ENCODE measurements around the gene ZGLP1.
A peak's percentile ranks its signal among the peaks of the same experiment; 100 is the strongest.

The ZGLP1 gene

GRCh38 chr19:10316229-10317044 lies 6.8 kb upstream of the ZGLP1 start:
- no peak overlapping the region; the same call in 1 of the 2 replicates for H3K4me3 ChIP-seq (ENCODE audit: low read depth, low read length)
- TF ChIP-seq, protein P1, sequence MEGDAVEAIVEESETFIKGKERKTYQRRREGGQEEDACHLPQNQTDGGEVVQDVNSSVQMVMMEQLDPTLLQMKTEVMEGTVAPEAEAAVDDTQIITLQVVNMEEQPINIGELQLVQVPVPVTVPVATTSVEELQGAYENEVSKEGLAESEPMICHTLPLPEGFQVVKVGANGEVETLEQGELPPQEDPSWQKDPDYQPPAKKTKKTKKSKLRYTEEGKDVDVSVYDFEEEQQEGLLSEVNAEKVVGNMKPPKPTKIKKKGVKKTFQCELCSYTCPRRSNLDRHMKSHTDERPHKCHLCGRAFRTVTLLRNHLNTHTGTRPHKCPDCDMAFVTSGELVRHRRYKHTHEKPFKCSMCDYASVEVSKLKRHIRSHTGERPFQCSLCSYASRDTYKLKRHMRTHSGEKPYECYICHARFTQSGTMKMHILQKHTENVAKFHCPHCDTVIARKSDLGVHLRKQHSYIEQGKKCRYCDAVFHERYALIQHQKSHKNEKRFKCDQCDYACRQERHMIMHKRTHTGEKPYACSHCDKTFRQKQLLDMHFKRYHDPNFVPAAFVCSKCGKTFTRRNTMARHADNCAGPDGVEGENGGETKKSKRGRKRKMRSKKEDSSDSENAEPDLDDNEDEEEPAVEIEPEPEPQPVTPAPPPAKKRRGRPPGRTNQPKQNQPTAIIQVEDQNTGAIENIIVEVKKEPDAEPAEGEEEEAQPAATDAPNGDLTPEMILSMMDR (IDR thresholded peaks at IDR 0.05; ENCODE audit: low read depth, low read length), result no peak

GRCh38 chr19:10315335-10316214 lies 6.0 kb upstream of the ZGLP1 start, which contains the start of gene FDX2:
FDX2 (minus strand) TSS chr19:10316015; CDS start chr19:10315996, 19 bp downstream.
- TF ChIP-seq, protein P1 (IDR thresholded peaks at IDR 0.05; ENCODE audit: low read depth, low read length), result no peak
- peak within 1 kb of the TSS; percentile 77 for H3K4me3 ChIP-seq (ENCODE audit: low read depth, low read length)

GRCh38 chr19:10306327-10306726 lies 3.3 kb downstream of the ZGLP1 start:
- H3K4me3 ChIP-seq (ENCODE audit: low read depth, low read length), result no peak overlapping the region

DNA sequence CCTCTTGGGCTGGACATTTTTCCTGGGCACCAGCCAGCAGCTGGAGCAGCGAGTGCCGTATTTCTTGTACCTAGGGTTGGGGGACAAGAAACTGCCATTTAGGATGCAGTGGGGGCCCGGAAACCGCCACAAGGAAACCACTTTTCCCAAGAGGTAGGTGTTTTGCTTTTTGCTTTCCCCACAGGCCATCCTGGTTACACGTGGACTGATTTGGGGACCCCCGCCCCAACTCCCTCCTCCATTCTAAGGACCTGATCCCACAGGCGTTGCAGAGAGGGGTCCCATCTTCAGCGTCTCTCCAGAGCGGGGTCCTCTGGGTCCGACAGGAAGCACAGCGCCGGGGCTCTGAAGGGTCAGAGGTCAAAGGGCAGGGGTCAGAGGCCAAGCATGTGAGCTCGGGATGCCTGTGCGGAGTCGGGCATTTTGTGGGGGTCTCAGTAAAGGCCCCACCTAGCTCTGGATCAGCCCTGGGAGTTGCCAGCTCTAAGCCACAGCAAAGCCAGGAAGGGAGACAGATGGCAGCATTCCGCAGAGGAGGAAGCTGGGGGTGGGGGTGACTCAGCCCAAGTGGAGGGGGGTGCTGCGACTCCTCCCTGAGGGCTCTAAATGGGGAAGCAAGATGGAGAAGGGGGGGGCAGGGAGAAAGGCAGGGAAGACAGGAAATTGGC lies 4.3 kb downstream of the ZGLP1 start:
- no peak overlapping the region for H3K4me3 ChIP-seq (ENCODE audit: low read depth, low read length)
- TF ChIP-seq, protein P1 (IDR thresholded peaks at IDR 0.05; ENCODE audit: low read depth, low read length), result no peak

More at GRCh38 chr19:10306327-10306726, 3.3 kb downstream of the ZGLP1 start:
- TF ChIP-seq, protein P1 (IDR thresholded peaks at IDR 0.05; ENCODE audit: low read depth, low read length), result no peak

DNA sequence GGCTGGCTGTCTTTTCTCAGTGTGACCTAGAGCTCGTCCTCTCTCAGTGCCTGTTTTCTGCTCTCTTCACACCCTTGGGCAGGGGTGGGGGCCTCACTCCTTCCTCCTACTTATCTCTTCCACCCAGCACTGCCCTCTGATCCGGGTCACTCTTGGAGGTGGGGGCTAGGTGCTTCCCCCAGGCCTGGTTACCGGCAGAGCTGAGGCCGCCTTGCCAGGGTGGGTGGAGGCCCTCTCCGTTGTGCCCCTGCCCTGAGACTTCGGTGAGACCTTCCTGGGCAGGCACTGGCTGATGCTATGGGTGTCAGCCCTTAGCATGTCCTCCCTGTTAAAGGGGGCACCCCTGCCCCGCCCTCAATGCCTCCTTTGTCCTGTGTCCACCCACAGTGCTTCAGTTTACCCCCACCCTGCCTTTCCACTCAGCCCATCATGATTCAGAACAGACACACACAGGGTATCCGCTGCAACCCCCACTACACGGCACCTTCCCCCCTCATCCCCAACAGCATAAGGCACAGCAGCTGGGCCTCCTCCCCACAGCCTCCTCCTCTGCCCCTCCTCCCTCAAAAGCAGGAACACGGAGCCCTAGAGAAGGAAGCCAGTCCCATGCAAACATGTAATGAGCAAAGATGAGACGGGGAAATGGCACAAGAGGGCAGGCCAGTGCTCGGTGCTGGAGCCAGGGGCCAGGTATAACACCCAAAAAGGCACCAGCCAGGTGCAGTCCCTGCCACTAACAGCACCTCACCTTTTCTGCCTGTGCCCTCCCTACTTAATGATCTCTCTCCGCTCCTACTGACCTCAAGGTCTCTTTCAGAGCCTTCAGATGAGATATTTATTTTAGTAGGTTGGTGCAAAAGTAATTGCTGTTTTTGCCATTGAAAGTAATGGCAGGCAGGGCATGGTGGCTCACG lies 9.8 kb downstream of the ZGLP1 start:
- H3K4me3 ChIP-seq (ENCODE audit: low read depth, low read length), result no peak overlapping the region
- TF ChIP-seq, protein P1 (IDR thresholded peaks at IDR 0.05; ENCODE audit: low read depth, low read length), result no peak

DNA sequence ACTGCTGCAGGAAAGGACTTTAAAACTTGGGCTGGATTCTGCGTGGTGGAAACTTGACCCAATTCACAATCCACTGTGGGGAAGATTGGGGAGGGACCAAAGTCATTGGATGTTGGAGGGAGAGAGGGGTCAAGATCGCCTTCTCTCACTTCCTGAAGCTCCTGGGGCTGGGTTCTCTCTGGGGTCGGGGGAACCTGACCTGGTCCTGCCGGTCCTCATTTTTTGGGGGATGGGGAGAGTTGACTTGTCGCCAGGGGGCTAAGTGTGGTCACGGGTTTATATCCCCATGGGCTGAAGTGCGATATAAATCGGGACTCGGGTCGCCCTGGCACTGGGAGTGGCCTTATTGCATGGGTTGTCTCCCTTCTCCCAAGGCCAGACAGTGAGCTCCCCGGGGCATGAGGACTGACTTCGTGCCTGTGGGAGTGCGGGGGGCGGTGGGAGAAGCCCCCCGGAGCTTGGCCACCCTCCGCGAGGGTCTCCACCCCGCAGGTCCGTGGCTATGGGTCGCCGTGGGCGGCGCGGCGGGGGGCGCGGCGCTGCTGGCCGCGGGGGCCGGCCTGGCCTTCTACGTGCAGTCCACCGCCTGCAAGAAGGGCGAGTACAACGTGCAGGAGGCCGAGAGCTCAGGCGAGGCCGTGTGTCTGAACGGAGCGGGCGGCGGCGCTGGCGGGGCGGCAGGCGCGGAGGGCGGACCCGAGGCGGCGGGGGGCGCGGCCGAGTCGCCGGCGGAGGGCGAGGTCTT lies 13.6 kb downstream of the ZGLP1 start:
- no peak overlapping the region for H3K4me3 ChIP-seq (ENCODE audit: low read depth, low read length)
- TF ChIP-seq, protein P1 (IDR thresholded peaks at IDR 0.05; ENCODE audit: low read depth, low read length), result no peak
